ENCODE measurements around the gene MXI1. TPM values are rescaled to one million over a fixed set of nuclear protein-coding genes. Genes with fewer than 3 reads are reported as not detected.

Gene MXI1
- total RNA-seq, 3 donors from 2014 or later (not counting 1 experiment from before 2014, with no cell fraction given): 11.2 to 14.1 (median 13.6) TPM

- no peak overlapping the region for H3K4me3 ChIP-seq (ENCODE audit: low read length)
- no peak overlapping the region for H3K27ac Mint-ChIP-seq
- ATAC-seq (no peak), DNase-seq (no peak)
- peaks cover 12% of the 10 kb centered on the region for H3K27me3 ChIP-seq (ENCODE audit: control insufficient read depth, insufficient read depth, low read length)
- H3K27me3 Mint-ChIP-seq (ENCODE audit: low read depth in 2 of 2): peaks cover 29 to 53% of the 10 kb centered on the region in 2 donors
- no peaks in the 10 kb centered on the region for H3K9me3 Mint-ChIP-seq
- peaks cover 3% of the 10 kb centered on the region for H3K4me1 ChIP-seq (ENCODE audit: control insufficient read depth, insufficient read depth, low read length)
- H3K36me3 Mint-ChIP-seq: peaks cover 6% of the 10 kb centered on the region
- no peaks in the 10 kb centered on the region for H3K36me3 ChIP-seq (ENCODE audit: control insufficient read depth, insufficient read depth, low read length)
- H3K9me3 ChIP-seq (ENCODE audit: control insufficient read depth, insufficient read depth, low read length): no peaks in the 10 kb centered on the region
- no peak for TF ChIP-seq CTCF (IDR thresholded peaks at IDR 0.05)
- no peak overlapping the region for H3K4me3 Mint-ChIP-seq
- no peak overlapping the region for H3K27ac ChIP-seq (ENCODE audit: low read length)
- peaks cover 16 to 17% of the 10 kb centered on the region in 2 donors for H3K4me1 Mint-ChIP-seq
- intact Hi-C loops (cut with micrococcal nuclease): loop anchor here (5.0 to 10.0 kb wide), 2 partner anchors 69 to 302 kb away; partner anchors contain the start of gene MXI1
- 98% methylated on average over 4 of the region's 5 CpGs for WGBS (ENCODE audit: insufficient coverage)
These were observed 69.2 kb downstream of the MXI1 start for GRCh38 chr10:110276603-110277002.

GRCh38 chr10:110277591-110277990 is 70.2 kb downstream of the MXI1 start:
- peaks cover 8% of the 10 kb centered on the region for H3K36me3 Mint-ChIP-seq
- no peak for TF ChIP-seq CTCF (IDR thresholded peaks at IDR 0.05)
- intact Hi-C loops (cut with micrococcal nuclease): loop anchor here (5.0 to 10.0 kb wide), 2 partner anchors 70 to 303 kb away; partner anchors contain the start of gene MXI1
- Histone ChIP-seq H3K27ac (ENCODE audit: low read length) (no peak overlapping the region), H3K27me3 (ENCODE audit: control insufficient read depth, insufficient read depth, low read length) (peaks cover 12% of the 10 kb centered on the region), H3K9me3 (ENCODE audit: control insufficient read depth, insufficient read depth, low read length) (no peaks in the 10 kb centered on the region), H3K36me3 (ENCODE audit: control insufficient read depth, insufficient read depth, low read length) (no peaks in the 10 kb centered on the region), H3K4me1 (ENCODE audit: control insufficient read depth, insufficient read depth, low read length) (peaks cover 3% of the 10 kb centered on the region), H3K4me3 (ENCODE audit: low read length) (no peak overlapping the region)
- peaks cover 16 to 17% of the 10 kb centered on the region in 2 donors for H3K4me1 Mint-ChIP-seq
- H3K27me3 Mint-ChIP-seq (ENCODE audit: low read depth in 2 of 2): peaks cover 26 to 53% of the 10 kb centered on the region in 2 donors
- H3K4me3 Mint-ChIP-seq: no peak overlapping the region
- H3K27ac Mint-ChIP-seq: no peak overlapping the region
- no peak for DNase-seq
- H3K9me3 Mint-ChIP-seq: no peaks in the 10 kb centered on the region
- ATAC-seq: no peak
- 100% methylated on average over 2 of the region's 2 CpGs for WGBS (ENCODE audit: insufficient coverage)

GRCh38 chr10:110278562-110279406 is 71.4 kb downstream of the MXI1 start:
- intact Hi-C loops (cut with micrococcal nuclease): loop anchor here (1.0 to 10.0 kb wide), 4 partner anchors 71 to 394 kb away; partner anchors contain the start of gene MXI1
- DNase-seq (no peak), ATAC-seq (no peak)
- Mint-ChIP-seq H3K27me3 (ENCODE audit: low read depth in 2 of 2) (peaks cover 21 to 46% of the 10 kb centered on the region in 2 donors), H3K4me3 (no peak overlapping the region), H3K36me3 (peaks cover 8% of the 10 kb centered on the region), H3K9me3 (no peaks in the 10 kb centered on the region), H3K27ac (no peak overlapping the region), H3K4me1 (peaks cover 8 to 9% of the 10 kb centered on the region in 2 donors)
- Histone ChIP-seq H3K4me1 (ENCODE audit: control insufficient read depth, insufficient read depth, low read length) (peaks cover 3% of the 10 kb centered on the region), H3K36me3 (ENCODE audit: control insufficient read depth, insufficient read depth, low read length) (no peaks in the 10 kb centered on the region), H3K27ac (ENCODE audit: low read length) (no peak overlapping the region), H3K9me3 (ENCODE audit: control insufficient read depth, insufficient read depth, low read length) (no peaks in the 10 kb centered on the region), H3K4me3 (ENCODE audit: low read length) (no peak overlapping the region), H3K27me3 (ENCODE audit: control insufficient read depth, insufficient read depth, low read length) (peaks cover 12% of the 10 kb centered on the region)
- WGBS (ENCODE audit: insufficient coverage): 74% methylated on average over 6 of the region's 7 CpGs
- TF ChIP-seq CTCF (IDR thresholded peaks at IDR 0.05): no peak

All from natural killer cell (primary cell).